ENCODE data around the gene UBE2G2.

The UBE2G2 gene

DNA sequence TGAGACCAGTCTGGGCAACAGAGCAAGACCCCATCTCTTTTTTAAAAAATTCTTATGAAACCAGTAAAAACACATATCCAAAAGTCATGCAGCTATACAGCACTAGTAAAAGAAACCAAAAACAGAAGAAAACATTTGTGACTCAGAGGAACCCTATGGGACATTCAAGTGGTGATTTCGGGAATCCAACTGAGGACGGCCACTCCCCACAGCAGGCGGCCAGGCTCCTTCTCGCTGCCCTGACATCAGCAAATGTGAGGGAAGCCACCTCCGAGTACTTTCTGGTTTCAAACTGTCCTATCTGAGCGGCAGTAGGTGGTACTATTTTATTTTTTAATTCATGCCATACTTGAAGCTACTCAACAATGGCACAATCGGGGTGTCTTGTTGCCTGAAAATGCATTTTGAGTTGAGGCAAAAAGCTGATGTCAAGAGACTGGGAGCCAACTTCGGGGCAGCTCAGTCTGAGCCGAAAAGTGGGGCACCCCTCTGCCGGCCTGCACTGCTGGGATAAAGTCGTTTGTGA is 12.9 kb upstream of the UBE2G2 start:
- no peak for FAIRE-seq

DNA sequence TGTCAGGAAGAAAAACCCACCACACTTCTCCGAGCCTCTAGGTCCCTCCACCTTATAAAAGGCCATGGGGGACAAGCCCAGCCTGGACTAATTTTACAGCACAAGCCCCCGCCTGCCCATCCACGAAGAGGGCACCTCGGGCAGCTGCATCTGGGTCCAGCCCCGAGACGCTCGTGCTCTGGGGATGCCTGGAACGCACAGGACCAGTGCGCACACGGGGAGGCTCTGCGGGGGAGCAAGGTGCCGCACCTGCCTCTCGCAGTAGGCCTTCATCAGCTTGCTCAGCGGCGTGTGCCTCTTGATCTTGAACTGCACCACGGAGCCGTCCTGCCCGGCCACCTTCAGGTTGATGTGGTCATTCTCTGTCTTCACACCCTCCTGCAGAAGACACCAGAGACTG is 12.1 kb upstream of the UBE2G2 start:
- FAIRE-seq = no peak

DNA sequence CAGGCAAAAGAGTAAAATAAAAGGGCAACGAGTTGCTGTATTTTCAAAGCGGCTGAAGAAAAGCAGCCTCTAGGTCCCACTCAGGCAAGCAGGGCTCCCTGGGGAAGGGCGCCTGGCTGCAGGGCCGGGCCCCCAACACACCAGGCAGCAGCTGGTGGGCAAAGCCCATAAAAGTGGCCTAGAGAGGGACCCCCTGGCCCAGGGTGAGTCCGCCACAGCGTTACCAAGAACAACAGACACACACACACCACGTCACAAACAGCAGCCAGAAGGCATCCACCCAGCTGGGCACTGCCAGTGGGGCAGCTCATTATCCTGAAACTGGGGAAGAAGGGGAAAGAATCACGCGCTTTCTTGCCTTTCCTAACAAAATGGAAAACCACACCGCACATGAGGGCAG is 11.5 kb upstream of the UBE2G2 start:
- no peak for FAIRE-seq

DNA sequence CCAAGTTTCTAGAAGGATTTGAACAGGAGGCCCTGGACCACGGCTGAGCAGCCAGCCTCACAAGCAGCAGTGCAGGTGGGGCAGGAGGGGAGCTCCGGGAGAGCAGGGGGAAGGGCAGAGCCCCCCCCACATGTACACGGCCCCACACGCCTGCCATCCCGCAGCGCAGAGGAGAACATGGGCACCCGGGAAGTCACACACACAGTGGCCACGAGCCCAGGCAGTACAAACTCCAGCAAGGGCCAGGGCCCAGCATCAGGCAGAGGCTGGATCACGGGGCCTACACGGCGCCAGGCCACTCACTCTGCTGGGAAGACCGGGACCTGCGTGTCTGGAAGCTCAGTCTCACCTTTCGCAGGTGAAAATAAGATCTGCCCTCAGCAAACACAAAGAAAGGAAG is 11.0 kb upstream of the UBE2G2 start:
- FAIRE-seq = no peak

DNA sequence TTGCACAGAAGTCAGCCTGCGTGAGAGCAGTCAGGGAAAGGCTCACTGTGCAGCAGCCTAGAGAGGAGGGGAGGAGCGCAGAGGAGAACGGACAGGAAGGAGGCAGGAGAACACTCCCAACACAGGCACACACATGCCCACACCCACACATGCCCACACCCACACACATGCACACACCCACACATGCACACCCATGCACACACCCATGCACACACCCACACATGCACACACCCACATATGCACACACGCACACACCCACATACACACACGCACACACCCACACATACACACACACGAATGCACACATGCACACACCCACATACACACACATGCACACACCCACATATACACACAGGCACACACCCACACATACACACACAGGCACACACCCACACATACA is 9.2 kb upstream of the UBE2G2 start:
- no peak for FAIRE-seq

DNA sequence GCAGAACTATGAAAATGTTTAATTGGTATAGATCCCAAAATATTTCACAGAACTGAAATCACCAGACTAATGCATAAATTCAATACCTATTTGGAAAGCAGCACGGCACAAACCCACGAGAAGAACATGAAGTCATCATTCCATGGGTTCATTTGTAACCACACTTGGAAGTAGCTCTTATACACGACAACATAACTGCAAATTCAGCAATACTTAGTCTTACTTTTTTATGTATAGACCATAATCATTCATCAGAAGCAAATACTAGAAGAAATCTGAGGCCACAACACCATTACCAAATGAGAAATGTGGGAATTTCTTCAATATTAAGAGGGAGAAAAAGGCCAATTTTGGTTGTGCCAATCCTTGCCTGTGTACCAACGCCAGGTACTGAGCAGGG is 4.2 kb upstream of the UBE2G2 start:
- FAIRE-seq = no peak

DNA sequence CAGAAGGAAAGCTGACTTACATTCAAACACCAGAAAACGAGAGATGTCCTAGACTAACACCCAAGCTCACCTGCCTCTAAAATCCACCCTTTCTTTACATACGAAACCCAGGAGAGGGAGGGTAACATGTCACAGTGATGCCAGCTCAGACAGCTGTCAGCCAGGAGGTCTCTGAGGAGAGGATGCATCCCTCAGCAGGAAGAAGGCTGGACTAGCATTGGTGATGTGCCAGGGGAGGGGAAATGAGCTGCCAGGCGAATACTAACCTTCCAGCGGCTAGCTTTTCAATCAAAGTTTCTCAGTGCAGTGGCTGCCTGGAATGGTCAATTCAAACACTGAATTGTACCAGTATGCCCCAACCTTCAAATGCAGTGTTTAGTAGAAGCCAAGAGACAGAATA is 3.6 kb upstream of the UBE2G2 start:
- FAIRE-seq = no peak

DNA sequence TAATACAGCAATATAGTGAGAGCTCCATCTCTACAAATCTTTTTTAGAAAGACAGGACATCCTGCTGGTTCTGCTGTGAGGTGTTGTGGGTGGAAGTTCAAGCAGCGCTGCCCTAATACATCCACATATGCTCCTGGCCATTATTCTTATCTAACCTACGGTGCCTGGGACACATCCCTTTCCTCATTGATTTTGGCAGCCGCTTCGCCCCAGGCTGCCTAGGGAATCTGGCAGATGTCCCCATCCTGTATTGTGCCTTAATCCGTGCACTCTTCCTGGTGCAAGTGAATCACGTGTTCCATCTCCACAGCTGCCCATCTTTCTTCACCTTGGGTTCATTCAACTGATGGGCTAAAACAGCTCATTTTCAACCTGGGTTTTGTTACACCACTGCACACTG is 3.1 kb upstream of the UBE2G2 start:
- FAIRE-seq = no peak

DNA sequence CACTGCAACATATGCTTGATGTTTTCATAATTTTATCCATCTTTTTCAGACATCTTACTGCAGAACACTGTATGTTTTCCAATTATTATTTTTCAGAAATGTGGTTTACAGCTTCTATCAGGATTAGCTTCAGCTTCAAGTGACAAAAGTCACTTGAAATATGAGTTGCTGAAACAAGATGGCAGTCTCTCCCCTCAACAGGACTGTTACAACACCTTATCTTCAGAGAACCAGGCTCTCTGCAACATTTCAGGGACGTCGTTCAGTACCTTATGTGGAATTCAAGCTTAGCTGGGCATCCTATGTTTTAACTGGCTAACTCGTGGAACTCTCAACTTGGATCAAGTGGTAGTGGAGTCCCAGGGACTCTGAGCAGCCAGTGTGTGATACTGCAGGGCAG is 2.0 kb upstream of the UBE2G2 start:
- FAIRE-seq = no peak

DNA sequence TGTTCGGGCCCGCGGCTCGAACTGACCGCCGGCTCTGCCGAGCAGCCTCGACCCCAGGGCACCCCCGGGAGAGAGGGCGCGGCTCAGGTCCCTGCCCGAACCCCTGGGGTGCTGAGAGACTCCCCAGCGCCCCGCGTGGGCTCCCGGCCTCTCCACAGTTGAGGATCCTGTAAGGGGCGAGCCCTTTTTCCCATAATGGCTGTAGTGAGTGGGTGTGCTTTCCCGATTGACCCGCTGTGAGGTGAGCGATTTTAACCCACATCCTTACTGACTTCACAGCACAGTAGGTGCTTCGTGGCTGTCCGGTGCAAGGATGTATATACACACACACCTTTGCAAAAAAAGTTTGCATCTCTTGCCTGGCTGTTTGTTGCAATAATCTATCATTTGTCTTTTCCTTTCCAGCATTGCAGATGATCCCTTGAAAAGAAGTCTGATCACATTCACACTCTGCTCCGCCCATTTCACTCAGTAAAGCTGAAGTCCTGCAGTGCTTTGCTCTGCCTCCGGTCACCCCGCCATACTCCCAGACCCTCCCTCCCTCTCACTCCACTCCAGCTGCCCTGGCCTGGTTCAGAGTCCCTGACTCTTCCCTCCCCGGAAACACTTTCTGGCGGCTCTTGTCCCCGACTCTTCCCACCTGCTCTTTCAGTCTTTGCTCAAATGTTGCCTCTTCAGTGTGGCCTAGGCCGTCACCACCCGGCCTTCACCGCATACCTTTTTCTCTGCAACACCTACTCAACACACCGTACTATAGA is 955 bp upstream of the UBE2G2 start:
- FAIRE-seq = no peak

DNA sequence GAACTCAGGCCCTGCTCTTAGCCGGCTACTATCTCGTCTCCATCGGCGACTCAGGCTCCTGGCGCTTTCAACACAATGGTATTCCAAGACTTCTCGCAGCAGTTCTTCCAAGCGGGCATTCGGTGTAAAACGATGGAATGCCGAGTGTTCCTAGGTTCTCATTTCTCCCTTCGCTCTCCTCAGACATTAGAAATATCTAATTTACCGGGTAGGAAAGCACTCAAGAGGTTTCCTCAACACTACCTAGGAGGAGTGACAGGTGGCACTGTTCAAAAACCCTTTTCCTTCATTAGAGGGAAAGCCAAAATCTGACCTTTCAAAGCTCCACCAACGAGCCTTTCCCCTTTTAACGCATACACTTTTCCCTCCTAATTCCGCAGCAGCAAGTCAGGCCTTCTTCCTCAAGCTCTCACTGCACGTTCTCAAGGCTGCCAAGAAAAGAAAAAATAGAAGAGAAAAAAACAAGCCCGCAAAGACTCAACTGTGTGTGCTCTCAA is 601 bp downstream of the UBE2G2 start:
- no peak for FAIRE-seq

DNA sequence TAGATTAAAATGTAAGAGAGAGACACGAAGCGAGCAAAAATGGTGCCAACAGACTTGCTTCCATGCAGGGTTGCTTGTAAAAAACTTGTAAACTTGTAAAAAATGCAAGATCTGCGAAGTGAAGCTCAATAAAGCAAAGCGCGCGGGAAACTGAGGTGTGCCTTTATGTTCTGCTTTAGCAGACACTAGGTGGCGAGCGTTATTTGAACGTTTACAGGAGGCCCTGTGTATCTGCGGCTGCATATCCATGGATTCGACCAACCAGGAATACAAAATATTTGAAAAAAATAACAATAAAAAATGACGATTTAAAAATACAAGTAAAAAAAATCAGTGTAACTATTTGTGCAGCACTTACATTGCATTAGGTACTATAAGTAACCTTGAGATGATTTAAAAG is 1.5 kb downstream of the UBE2G2 start:
- no peak for FAIRE-seq

DNA sequence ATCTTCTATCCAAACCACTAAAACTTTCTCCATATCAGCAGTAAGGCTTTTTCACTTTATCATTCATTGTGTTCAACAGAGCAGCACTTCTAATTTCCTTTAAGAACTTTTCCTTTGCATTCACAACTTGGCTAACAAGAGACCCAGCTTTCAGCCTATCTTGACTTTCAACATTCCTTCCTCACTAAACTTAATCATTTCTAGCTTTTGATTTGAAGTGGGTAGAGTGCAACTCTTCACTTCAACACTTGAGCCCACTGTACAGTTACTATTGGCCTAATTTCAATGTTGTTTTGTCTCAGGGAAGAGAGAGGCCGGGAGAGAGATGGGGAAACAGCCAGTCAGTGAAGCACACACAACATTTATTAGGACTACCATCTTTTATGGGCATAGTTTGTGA is 2.0 kb downstream of the UBE2G2 start:
- no peak for FAIRE-seq

DNA sequence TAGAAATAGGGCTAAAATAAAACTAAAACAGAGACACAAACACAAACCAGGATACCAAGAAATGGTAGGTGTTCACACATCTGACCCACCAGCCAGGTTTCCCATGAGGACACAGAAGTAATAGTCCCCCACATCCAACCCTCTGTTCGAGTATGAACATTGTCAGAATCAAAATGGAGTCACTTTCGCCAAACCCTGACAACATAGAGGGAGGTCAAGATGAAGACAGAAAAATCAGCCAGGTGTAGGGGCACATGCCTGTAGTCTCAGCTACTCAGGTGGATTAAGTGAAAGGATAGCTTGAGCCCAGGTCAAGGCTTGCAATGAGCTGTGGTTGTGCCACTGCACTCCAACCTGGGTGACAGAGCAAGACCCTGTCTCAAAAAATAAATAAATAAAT is 3.8 kb downstream of the UBE2G2 start:
- FAIRE-seq = no peak

DNA sequence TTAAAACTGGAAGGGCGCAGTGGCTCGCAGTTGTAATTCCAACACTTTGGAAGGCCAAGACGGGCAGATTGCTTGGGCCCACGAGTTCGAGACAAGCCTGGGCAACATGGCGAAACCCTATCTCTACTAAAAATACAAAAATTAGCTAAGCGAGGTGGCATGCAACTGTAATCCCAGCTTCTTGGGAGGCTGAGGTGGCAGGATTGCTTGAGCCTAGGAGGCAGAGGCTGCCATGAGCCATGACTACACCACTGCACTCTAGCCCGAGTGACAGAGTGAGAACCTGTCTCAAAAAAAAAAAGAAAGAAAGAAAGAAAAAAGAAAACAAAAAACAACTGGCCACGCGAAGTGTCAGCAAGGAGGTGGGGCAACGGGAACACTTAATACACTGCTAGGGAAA is 6.3 kb downstream of the UBE2G2 start:
- no peak for FAIRE-seq

DNA sequence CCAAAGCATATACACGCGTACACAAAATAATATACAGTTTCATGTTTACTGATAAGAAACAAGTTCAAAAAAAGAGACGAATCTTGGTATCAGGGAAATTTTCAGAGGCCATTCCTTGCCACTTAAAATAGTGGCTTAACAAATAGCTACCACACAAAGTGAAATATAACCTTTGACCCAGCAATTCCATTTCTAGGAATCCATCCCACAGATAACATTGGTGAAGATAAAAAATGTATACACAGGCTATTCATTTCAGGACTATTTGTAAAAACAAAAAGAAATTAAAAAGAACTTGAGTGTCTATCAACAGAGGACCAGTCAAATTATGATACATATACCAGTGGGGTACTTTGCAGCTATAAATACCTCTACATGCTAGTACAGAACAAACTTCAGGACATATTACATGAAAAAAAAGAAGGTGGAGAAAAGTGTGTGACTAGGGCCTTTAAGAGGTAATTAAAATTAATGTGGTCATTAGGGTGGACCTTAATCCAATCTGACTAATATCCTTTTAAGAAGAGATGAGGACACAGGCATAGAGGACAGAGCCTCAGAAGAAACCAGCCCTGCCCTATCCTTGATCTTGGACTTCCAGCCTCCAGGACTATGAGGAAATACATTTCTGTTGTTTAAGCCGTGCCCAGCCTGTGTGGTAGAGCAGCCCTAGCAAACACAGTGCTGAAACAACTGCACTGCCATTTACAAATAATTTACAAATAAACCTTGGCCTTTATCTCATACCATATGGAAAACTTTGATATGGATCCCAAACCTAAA is 7.8 kb downstream of the UBE2G2 start:
- FAIRE-seq = no peak

DNA sequence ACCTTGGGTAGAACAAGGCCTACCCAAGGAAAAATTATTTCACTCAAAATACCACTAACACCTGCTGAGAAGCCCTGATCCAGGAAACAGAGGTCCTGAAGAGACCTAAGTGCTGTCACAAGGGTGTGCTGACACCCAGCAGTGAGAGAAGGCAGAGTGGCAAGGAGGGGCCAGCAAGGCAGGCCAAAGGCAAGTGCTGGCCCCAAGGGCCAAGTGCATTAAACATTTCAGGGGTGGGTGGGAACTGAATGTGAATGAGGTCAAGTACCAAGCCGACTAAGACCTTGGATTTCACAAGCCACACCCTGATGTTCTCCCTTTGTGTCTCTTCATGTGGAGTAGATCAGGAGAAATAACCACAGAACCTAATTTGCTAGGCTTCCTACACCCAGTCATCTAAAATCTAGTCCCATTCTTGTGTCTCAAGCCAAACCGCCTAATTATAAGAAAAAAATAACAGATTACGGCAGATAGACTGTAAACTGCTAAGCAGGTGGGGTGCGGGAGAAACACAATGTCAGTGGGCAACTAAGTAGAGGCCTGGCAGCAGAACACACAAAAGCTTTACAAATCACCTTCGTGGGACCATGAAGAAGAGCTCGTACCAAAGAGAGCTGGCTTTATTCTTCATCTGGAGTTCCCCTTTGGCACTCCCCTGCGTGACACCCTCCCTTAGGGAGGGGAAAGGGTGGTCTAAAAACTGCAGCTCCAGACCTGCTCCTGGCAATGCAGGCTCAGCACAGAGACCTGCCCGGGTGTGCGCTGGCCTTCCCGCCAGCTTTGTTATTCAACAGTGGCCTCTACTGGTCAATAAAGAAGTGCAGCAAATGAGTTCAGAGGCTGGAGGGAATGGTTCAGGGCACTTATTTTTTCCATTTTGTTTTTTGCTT is 8.7 kb downstream of the UBE2G2 start:
- FAIRE-seq = no peak

DNA sequence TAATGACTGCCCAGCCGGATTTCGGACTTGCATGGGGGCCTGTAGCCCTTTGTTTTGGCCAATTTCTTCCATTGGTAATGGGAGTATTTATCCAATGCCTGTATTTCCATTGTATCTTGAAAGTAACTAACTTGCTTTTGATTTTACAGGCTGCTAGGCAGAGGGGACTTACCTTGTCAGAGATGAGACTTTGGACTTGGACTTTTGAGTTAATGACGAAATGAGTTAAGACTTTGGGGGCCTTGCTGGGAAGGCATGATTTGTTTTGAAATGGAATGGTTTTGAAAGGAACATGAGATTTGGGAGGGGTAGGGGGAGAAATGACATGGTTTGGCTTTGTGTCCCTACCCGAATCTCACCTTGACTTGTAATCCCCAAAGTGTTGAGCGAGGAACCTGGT is 9.6 kb downstream of the UBE2G2 start:
- FAIRE-seq = no peak

DNA sequence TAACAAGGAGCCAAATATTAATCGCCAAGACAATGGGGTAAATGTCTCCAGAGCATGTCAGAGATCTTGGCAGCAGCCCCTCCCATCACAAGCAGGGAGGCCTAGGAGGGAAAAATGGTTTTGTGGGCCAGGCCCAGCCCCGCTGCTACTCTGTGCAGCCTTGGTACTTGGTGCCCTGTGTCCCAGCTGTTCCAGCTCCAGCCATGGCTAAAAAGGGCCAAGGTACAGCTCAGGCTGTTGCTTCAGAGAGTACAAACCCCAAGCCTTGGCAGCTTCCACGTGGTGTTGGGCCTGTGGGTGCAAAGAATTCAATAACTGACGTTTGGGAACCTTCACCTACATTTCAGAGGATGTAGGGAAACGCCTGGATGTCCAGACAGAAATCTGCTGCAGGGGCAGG is 10.4 kb downstream of the UBE2G2 start:
- no peak for FAIRE-seq

DNA sequence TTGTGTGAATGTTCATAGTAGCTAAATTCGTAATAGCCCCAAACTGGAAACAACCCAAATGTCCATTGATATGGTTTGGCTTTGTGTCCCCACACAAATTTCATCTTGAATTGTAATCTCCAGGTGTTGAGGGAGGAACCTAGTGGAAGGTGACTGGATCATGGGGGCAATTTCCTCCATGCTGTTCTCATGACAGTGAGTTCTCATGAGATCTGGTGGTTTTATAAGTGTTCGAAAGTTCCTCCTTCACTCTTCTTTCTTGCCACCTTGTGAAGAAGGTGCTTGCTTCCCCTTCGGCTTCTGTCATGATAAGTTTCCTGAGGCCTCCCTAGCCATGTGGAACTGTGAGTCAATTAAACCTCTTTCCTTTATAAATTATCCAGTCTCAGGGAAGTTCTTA is 11.3 kb downstream of the UBE2G2 start:
- no peak for FAIRE-seq

DNA sequence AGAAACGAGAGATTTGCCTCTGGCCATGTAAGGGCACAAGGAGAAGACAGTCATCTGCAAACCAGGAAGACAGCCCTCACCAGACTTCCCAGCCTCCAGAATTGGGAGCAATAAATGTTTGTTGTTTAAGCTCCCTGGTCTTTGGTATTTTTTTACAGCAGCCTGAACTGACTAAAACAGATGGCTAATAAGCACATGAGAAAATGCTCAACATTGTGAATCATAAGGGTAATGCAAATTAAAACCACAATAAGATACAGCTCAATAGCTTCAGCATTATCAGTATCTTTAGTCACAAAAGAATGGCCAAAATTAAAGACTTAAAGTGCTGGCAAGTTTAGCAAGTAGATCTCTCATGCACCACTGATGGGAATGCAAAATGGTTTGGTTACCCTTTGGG is 11.7 kb downstream of the UBE2G2 start:
- no peak for FAIRE-seq

DNA sequence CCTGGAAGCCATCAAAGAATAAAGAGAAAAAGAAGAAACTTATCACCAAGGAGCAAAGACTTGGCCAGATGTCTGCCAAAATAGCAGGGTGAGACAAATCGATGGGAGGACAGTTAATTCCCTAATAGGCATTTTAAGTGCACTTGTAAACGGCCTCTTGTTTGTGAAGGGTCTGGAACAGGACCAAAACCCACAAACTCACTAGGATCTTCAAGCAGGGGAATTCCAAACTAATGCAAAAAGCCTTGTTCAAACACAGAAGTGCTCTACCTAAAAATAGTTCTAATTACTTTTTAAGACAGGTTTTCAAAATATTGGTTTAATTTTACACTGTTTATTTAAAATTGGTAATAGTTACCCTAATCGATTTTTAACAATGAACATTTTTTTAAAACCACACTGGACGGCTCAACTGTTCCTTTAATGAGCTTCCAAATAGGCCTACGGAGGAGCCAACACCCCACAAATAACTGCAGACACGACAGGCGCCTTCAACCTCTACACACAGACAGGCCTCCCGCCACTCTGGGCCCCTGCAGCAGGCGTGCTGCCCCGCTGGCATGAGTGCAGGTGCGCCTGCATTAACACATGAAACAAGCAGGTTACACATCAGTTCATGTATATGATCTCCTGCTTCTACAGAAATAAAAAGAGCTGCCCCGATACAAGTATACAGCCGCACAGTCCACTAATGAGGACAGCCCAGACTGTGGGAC is 15.8 kb downstream of the UBE2G2 start:
- no peak for FAIRE-seq

DNA sequence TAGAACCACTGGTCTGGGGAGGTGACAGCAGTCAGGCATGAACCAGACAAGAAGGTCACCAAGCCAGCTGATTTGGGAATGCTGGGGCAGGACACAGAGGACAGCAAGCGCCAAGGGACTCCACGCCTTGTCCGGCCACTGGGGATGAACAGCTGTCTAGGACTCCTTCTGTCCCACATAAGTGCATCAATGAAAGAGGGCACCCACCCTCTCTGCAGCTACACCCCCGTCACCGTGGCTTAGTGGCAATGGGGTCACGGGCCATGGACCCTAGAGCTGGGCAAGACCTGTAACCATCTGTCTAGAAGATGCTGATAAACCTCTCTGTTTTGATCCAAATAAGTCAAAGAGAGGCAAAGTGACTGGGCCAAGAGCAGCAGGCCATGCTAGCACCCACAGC is 16.8 kb downstream of the UBE2G2 start:
- FAIRE-seq = no peak

Data from islet of Langerhans (tissue), 1 donor.